GM04503 (cell line): ENCODE measurements around the gene YEATS4.
"Not testable (repeated sequence)": the region's sequence is repeated elsewhere in the genome, so short reads cannot be mapped to it uniquely, and the experiment has no call there.

Source experiments
- DNase-seq: peaks from one replicate; pipeline ENCODE4 v3.0.0-alpha.2; 2012; ENCODE audit warnings: low read depth

YEATS4 gene

GRCh38 chr12:69359531-69360347 is at the start of gene YEATS4:
YEATS4 (plus strand) TSS chr12:69359743; CDS start chr12:69359973, 230 bp downstream.
- DNase-seq, result peak; percentile 53

- no peak for DNase-seq
Observed at GRCh38 chr12:69313209-69313608, 46.3 kb upstream of the YEATS4 start.

- not testable (repeated sequence) for DNase-seq
Observed at GRCh38 chr12:69316784-69317183, 42.8 kb upstream of the YEATS4 start.

- DNase-seq, result not testable (repeated sequence)
Observed at GRCh38 chr12:69317233-69317632, 42.3 kb upstream of the YEATS4 start.

GRCh38 chr12:69318225-69318624 is 41.3 kb upstream of the YEATS4 start:
- no peak for DNase-seq

GRCh38 chr12:69321351-69321750 is 38.2 kb upstream of the YEATS4 start:
- no peak for DNase-seq

- DNase-seq, result no peak
Observed at GRCh38 chr12:69324797-69325466, 34.6 kb upstream of the YEATS4 start.

GRCh38 chr12:69328426-69328825 is 31.1 kb upstream of the YEATS4 start:
- no peak for DNase-seq

- DNase-seq, result no peak
Observed at GRCh38 chr12:69329669-69330428, 29.7 kb upstream of the YEATS4 start.

- no peak for DNase-seq
Observed at GRCh38 chr12:69330475-69331473, 28.8 kb upstream of the YEATS4 start.

- no peak for DNase-seq
Observed at GRCh38 chr12:69331519-69331908, 28.0 kb upstream of the YEATS4 start.

GRCh38 chr12:69331909-69332684 is 27.4 kb upstream of the YEATS4 start:
- DNase-seq, result no peak

- DNase-seq, result no peak
Observed at GRCh38 chr12:69332815-69333358, 26.7 kb upstream of the YEATS4 start.

GRCh38 chr12:69334158-69334557 is 25.4 kb upstream of the YEATS4 start:
- DNase-seq, result no peak

- DNase-seq, result no peak
Observed at GRCh38 chr12:69337311-69338090, 22.0 kb upstream of the YEATS4 start.

- no peak for DNase-seq
Observed at GRCh38 chr12:69338120-69338859, 21.3 kb upstream of the YEATS4 start.

- DNase-seq, result no peak
Observed at GRCh38 chr12:69338936-69339335, 20.6 kb upstream of the YEATS4 start.

GRCh38 chr12:69339999-69340398 is 19.5 kb upstream of the YEATS4 start:
- DNase-seq, result no peak

- no peak for DNase-seq
Observed at GRCh38 chr12:69341328-69341727, 18.2 kb upstream of the YEATS4 start.
